ENCODE measurements around the gene AHCYL2.
"Not testable (repeated sequence)": the region's sequence is repeated elsewhere in the genome, so short reads cannot be mapped to it uniquely, and the experiment has no call there.

Gene AHCYL2

GRCh38 chr7:129216101-129216715 is 8.6 kb upstream of the AHCYL2 start:
- not testable (repeated sequence) for H3K4me3 Mint-ChIP-seq; H3K4me1 Mint-ChIP-seq; H3K27me3 Mint-ChIP-seq; DNase-seq (ENCODE audit: low spot score in 2 of 2); H3K36me3 Mint-ChIP-seq; H3K9me3 Mint-ChIP-seq; H3K27ac Mint-ChIP-seq; ATAC-seq (ENCODE audit: low read depth)

- not testable (repeated sequence) for H3K9me3 Mint-ChIP-seq; DNase-seq (ENCODE audit: low spot score in 2 of 2); H3K27me3 Mint-ChIP-seq; H3K4me3 Mint-ChIP-seq; H3K4me1 Mint-ChIP-seq; H3K36me3 Mint-ChIP-seq; ATAC-seq (ENCODE audit: low read depth); H3K27ac Mint-ChIP-seq
Measured at GRCh38 chr7:129216821-129217416, 7.9 kb upstream of the AHCYL2 start.

GRCh38 chr7:129218514-129219062 is 6.2 kb upstream of the AHCYL2 start:
- ATAC-seq (ENCODE audit: low read depth) (peak; percentile 84), DNase-seq (ENCODE audit: low spot score in 2 of 2) (peak; percentile 73 to 74)
- H3K9me3 Mint-ChIP-seq = no peaks in the 10 kb centered on the region
- H3K4me3 Mint-ChIP-seq = no peak overlapping the region
- H3K4me1 Mint-ChIP-seq = peaks cover 13% of the 10 kb centered on the region
- H3K27me3 Mint-ChIP-seq = no peaks in the 10 kb centered on the region
- H3K36me3 Mint-ChIP-seq = no peaks in the 10 kb centered on the region
- no peak overlapping the region for H3K27ac Mint-ChIP-seq

- H3K27me3 Mint-ChIP-seq = not testable (repeated sequence)
Measured at GRCh38 chr7:129219166-129219565, 5.7 kb upstream of the AHCYL2 start.

GRCh38 chr7:129222064-129222463 is 2.8 kb upstream of the AHCYL2 start:
- Mint-ChIP-seq H3K4me1 (peaks cover 28% of the 10 kb centered on the region), H3K27ac (peak overlapping the region; percentile 49), H3K4me3 (peak overlapping the region; percentile 67), H3K9me3 (no peaks in the 10 kb centered on the region), H3K27me3 (no peaks in the 10 kb centered on the region), H3K36me3 (no peaks in the 10 kb centered on the region)
- no peak for ATAC-seq (ENCODE audit: low read depth)
- DNase-seq (ENCODE audit: low spot score in 2 of 2) = no peak

More at GRCh38 chr7:129219166-129219565, 5.7 kb upstream of the AHCYL2 start:
- DNase-seq (ENCODE audit: low spot score in 2 of 2); H3K27ac Mint-ChIP-seq; H3K4me3 Mint-ChIP-seq; H3K36me3 Mint-ChIP-seq; H3K9me3 Mint-ChIP-seq; ATAC-seq (ENCODE audit: low read depth): not testable (repeated sequence)
- peaks cover 13% of the 10 kb centered on the region for H3K4me1 Mint-ChIP-seq

- peak in 1 of 2 donors; percentile 52 for DNase-seq (ENCODE audit: low spot score in 2 of 2)
- Mint-ChIP-seq H3K4me1 (peaks cover 33% of the 10 kb centered on the region), H3K27me3 (no peaks in the 10 kb centered on the region), H3K36me3 (no peaks in the 10 kb centered on the region), H3K9me3 (no peaks in the 10 kb centered on the region), H3K4me3 (peak overlapping the region; percentile 92), H3K27ac (peak overlapping the region; percentile 84)
- peak; percentile 43 for ATAC-seq (ENCODE audit: low read depth)
Measured at GRCh38 chr7:129225206-129225930, 538 bp downstream of the AHCYL2 start.

- H3K4me1 Mint-ChIP-seq = peaks cover 33% of the 10 kb centered on the region
- ATAC-seq (ENCODE audit: low read depth) = no peak
- no peaks in the 10 kb centered on the region for H3K9me3 Mint-ChIP-seq
- H3K4me3 Mint-ChIP-seq = peak overlapping the region; percentile 92
- no peaks in the 10 kb centered on the region for H3K27me3 Mint-ChIP-seq
- DNase-seq (ENCODE audit: low spot score in 2 of 2) = no peak
- H3K27ac Mint-ChIP-seq = peak overlapping the region; percentile 84
- H3K36me3 Mint-ChIP-seq = no peaks in the 10 kb centered on the region
Measured at GRCh38 chr7:129225931-129226572, 1.2 kb downstream of the AHCYL2 start.

GRCh38 chr7:129227646-129228578 is 3.1 kb downstream of the AHCYL2 start:
- Mint-ChIP-seq H3K27me3 (no peaks in the 10 kb centered on the region), H3K9me3 (no peaks in the 10 kb centered on the region), H3K36me3 (no peaks in the 10 kb centered on the region), H3K4me1 (peaks cover 25% of the 10 kb centered on the region), H3K4me3 (no peak overlapping the region), H3K27ac (no peak overlapping the region)
- ATAC-seq (ENCODE audit: low read depth) (no peak), DNase-seq (ENCODE audit: low spot score in 2 of 2) (no peak)

GRCh38 chr7:129228633-129229032 is 3.8 kb downstream of the AHCYL2 start:
- H3K27ac Mint-ChIP-seq = no peak overlapping the region
- no peaks in the 10 kb centered on the region for H3K9me3 Mint-ChIP-seq
- H3K4me3 Mint-ChIP-seq = no peak overlapping the region
- H3K27me3 Mint-ChIP-seq = no peaks in the 10 kb centered on the region
- peaks cover 22% of the 10 kb centered on the region for H3K4me1 Mint-ChIP-seq
- H3K36me3 Mint-ChIP-seq = peaks cover 1% of the 10 kb centered on the region
- DNase-seq (ENCODE audit: low spot score in 2 of 2) (no peak), ATAC-seq (ENCODE audit: low read depth) (no peak)

- H3K4me3 Mint-ChIP-seq = no peak overlapping the region
- H3K4me1 Mint-ChIP-seq = peaks cover 11% of the 10 kb centered on the region
- H3K27ac Mint-ChIP-seq = no peak overlapping the region
- H3K36me3 Mint-ChIP-seq = peaks cover 12% of the 10 kb centered on the region
- DNase-seq (ENCODE audit: low spot score in 2 of 2) (no peak), ATAC-seq (ENCODE audit: low read depth) (no peak)
- no peaks in the 10 kb centered on the region for H3K27me3 Mint-ChIP-seq
- H3K9me3 Mint-ChIP-seq = no peaks in the 10 kb centered on the region
Measured at GRCh38 chr7:129231666-129232065, 6.8 kb downstream of the AHCYL2 start.

- no peak for DNase-seq (ENCODE audit: low spot score in 2 of 2)
- no peak for ATAC-seq (ENCODE audit: low read depth)
- Mint-ChIP-seq H3K9me3 (no peaks in the 10 kb centered on the region), H3K4me1 (peaks cover 10% of the 10 kb centered on the region), H3K4me3 (no peak overlapping the region), H3K36me3 (peaks cover 14% of the 10 kb centered on the region), H3K27ac (no peak overlapping the region), H3K27me3 (no peaks in the 10 kb centered on the region)
Measured at GRCh38 chr7:129238546-129238945, 13.7 kb downstream of the AHCYL2 start.

GRCh38 chr7:129240119-129240820 is 15.4 kb downstream of the AHCYL2 start:
- peaks cover 7% of the 10 kb centered on the region for H3K4me1 Mint-ChIP-seq
- DNase-seq (ENCODE audit: low spot score in 2 of 2) (no peak), ATAC-seq (ENCODE audit: low read depth) (no peak)
- H3K36me3 Mint-ChIP-seq = peaks cover 6% of the 10 kb centered on the region
- no peaks in the 10 kb centered on the region for H3K27me3 Mint-ChIP-seq
- H3K4me3 Mint-ChIP-seq = no peak overlapping the region
- no peak overlapping the region for H3K27ac Mint-ChIP-seq
- peaks cover under 1% of the 10 kb centered on the region for H3K9me3 Mint-ChIP-seq

- no peak overlapping the region for H3K4me3 Mint-ChIP-seq
Measured at GRCh38 chr7:129244220-129244619, 19.4 kb downstream of the AHCYL2 start.

More at GRCh38 chr7:129244220-129244619, 19.4 kb downstream of the AHCYL2 start:
- no peaks in the 10 kb centered on the region for H3K27me3 Mint-ChIP-seq
- no peak overlapping the region for H3K27ac Mint-ChIP-seq
- H3K36me3 Mint-ChIP-seq = peaks cover 12% of the 10 kb centered on the region
- H3K9me3 Mint-ChIP-seq = peaks cover 2% of the 10 kb centered on the region
- peaks cover 2% of the 10 kb centered on the region for H3K4me1 Mint-ChIP-seq
- no peak for DNase-seq (ENCODE audit: low spot score in 2 of 2)
- ATAC-seq (ENCODE audit: low read depth) = no peak

Measured in memory B cell (primary cell).